Endothelial cell (in vitro differentiated cells): Measurements from ENCODE around the gene PKMYT1. TPM values are rescaled to one million over a fixed set of nuclear protein-coding genes. Genes with fewer than 3 reads are reported as not detected.

ENCODE experiments used
- DNase-seq: peaks from one replicate; pipeline ENCODE4 v3.0.0; 2021; ENCODE audit warnings: low spot score
- H3K27ac Mint-ChIP-seq: one replicate; pipeline ENCODE4 v1.8.0; 2021; ENCODE audit warnings: mixed read lengths, inconsistent platforms; ENCODE audit not compliant: unreplicated experiment
- H3K27me3 Mint-ChIP-seq: one replicate; pipeline ENCODE4 v1.8.0; 2021; ENCODE audit warnings: mild to moderate bottlenecking, moderate library complexity, mixed read lengths, inconsistent platforms; ENCODE audit not compliant: unreplicated experiment
- H3K36me3 Mint-ChIP-seq: one replicate; pipeline ENCODE4 v1.8.0; 2021; ENCODE audit warnings: mild to moderate bottlenecking, low read depth, mixed read lengths, inconsistent platforms; ENCODE audit not compliant: unreplicated experiment
- H3K4me1 Mint-ChIP-seq: one replicate; pipeline ENCODE4 v1.8.0; 2021; ENCODE audit warnings: mild to moderate bottlenecking, mixed read lengths, inconsistent platforms; ENCODE audit not compliant: unreplicated experiment
- H3K4me3 Mint-ChIP-seq: one replicate; pipeline ENCODE4 v1.8.0; 2021; ENCODE audit warnings: mild to moderate bottlenecking, mixed read lengths, inconsistent platforms; ENCODE audit not compliant: unreplicated experiment
- H3K9me3 Mint-ChIP-seq: one replicate; pipeline ENCODE4 v1.8.0; 2021; ENCODE audit warnings: mixed read lengths, inconsistent platforms; ENCODE audit not compliant: unreplicated experiment
- CTCF ChIP-seq: fragments of 200-600 bp; sonication (generic); IDR thresholded peaks from one replicate; pipeline ENCODE4 v1.5.0; 2021; ENCODE audit warnings: antibody characterized with exemption; ENCODE audit not compliant: unreplicated experiment
- total RNA-seq: library from RNA; stranded (reverse); fragmentation: NEBNext Ultra II Directional; extraction: Animal tissue kit (Norgen Biotek cat#: 25700); gene quantifications from one replicate; pipeline ENCODE4 v1.2.1, GENCODE V29; 2021; ENCODE audit not compliant: unreplicated experiment

Gene PKMYT1
- total RNA-seq, 1 donor from 2014 or later: 12.2 TPM

DNA sequence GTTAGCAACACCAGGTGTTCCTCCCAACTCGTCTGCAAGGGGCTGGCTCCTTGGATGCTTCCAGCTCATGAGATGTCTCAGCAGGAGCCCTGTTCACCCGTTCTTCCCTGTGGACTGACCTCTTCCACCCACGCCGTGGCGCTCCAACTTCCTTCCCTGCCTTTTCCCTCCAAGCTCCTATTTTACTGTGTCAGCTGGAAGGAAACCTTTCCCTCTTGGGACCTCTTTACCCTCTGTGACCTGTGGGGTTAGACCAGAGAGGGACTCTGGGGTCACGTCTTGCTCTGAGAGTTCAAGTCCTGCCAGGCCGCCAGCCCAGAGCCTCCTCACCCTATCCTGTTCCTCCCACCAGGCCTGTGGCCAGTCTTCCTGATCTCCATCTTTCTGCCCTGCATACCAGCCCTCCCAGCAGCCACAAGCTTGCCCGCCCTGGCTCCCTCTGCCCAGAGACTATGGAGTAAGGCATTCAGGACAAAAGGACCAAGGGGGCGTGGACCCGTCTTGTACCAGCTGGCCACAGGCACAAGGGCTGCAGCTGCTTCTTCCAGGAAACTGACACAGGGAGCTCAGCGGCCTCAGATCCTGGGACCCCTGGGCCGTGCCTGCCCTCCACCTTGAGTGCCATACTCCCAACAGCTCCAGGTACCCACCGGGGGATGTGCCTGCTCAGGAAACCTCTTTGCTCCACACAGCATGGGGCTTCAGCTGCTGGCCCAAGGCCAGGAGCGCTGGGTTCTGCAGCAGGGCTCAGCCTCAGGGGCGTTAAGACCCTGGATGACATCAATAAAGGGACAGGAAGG, 8.1 kb downstream of the PKMYT1 start:
- Mint-ChIP-seq H3K9me3 (no peaks in the 10 kb centered on the region), H3K36me3 (peaks cover 8% of the 10 kb centered on the region), H3K4me1 (peaks cover 6% of the 10 kb centered on the region), H3K27me3 (peaks cover 17% of the 10 kb centered on the region), H3K4me3 (peak overlapping the region; percentile 47), H3K27ac (peak overlapping the region; percentile 31)
- DNase-seq: no peak
- no peak for TF ChIP-seq CTCF

- Mint-ChIP-seq H3K36me3 (peaks cover 8% of the 10 kb centered on the region), H3K4me1 (peaks cover 6% of the 10 kb centered on the region), H3K9me3 (no peaks in the 10 kb centered on the region), H3K4me3 (peak overlapping the region; percentile 31), H3K27ac (no peak overlapping the region), H3K27me3 (peaks cover 17% of the 10 kb centered on the region)
- no peak for DNase-seq
- no peak for TF ChIP-seq CTCF
Observed at GRCh38 chr16:2971134-2971984, 8.9 kb downstream of the PKMYT1 start.

GRCh38 chr16:2970563-2970962, 9.7 kb downstream of the PKMYT1 start:
- TF ChIP-seq CTCF: no peak
- no peak for DNase-seq
- Mint-ChIP-seq H3K27ac (no peak overlapping the region), H3K4me1 (peaks cover 6% of the 10 kb centered on the region), H3K36me3 (peaks cover 8% of the 10 kb centered on the region), H3K4me3 (peak overlapping the region; percentile 31), H3K27me3 (peaks cover 20% of the 10 kb centered on the region), H3K9me3 (no peaks in the 10 kb centered on the region)

- Mint-ChIP-seq H3K27me3 (peaks cover 24% of the 10 kb centered on the region), H3K9me3 (no peaks in the 10 kb centered on the region), H3K36me3 (peaks cover 8% of the 10 kb centered on the region), H3K27ac (no peak overlapping the region), H3K4me1 (peaks cover 6% of the 10 kb centered on the region), H3K4me3 (no peak overlapping the region)
- peak; percentile 71 for DNase-seq
- TF ChIP-seq CTCF: peak; percentile 45
Observed at GRCh38 chr16:2969545-2970521, 10.4 kb downstream of the PKMYT1 start.
